ENCODE measurements around the gene DLG1. TPM values are rescaled to one million over a fixed set of nuclear protein-coding genes. Genes with fewer than 3 reads are reported as not detected.

DLG1 gene
- total RNA-seq, 1 donor from 2014 or later, result 99.6 TPM

- TF ChIP-seq, protein P1, sequence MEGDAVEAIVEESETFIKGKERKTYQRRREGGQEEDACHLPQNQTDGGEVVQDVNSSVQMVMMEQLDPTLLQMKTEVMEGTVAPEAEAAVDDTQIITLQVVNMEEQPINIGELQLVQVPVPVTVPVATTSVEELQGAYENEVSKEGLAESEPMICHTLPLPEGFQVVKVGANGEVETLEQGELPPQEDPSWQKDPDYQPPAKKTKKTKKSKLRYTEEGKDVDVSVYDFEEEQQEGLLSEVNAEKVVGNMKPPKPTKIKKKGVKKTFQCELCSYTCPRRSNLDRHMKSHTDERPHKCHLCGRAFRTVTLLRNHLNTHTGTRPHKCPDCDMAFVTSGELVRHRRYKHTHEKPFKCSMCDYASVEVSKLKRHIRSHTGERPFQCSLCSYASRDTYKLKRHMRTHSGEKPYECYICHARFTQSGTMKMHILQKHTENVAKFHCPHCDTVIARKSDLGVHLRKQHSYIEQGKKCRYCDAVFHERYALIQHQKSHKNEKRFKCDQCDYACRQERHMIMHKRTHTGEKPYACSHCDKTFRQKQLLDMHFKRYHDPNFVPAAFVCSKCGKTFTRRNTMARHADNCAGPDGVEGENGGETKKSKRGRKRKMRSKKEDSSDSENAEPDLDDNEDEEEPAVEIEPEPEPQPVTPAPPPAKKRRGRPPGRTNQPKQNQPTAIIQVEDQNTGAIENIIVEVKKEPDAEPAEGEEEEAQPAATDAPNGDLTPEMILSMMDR (IDR thresholded peaks at IDR 0.05; ENCODE audit: unreplicated experiment), result no peak
- H3K4me3 Mint-ChIP-seq (ENCODE audit: low read depth), result no peak overlapping the region
- peaks cover 14% of the 10 kb centered on the region for H3K36me3 Mint-ChIP-seq (ENCODE audit: insufficient read depth)
- H3K4me1 Mint-ChIP-seq (ENCODE audit: low read depth), result no peaks in the 10 kb centered on the region
- no peak for DNase-seq (ENCODE audit: low spot score, unreplicated experiment)
- H3K27ac Mint-ChIP-seq, result no peak overlapping the region
- no peaks in the 10 kb centered on the region for H3K9me3 Mint-ChIP-seq (ENCODE audit: low read depth)
- no peaks in the 10 kb centered on the region for H3K27me3 Mint-ChIP-seq
These were observed 204.5 kb downstream of the DLG1 start for GRCh38 chr3:197093871-197094270.

DNA sequence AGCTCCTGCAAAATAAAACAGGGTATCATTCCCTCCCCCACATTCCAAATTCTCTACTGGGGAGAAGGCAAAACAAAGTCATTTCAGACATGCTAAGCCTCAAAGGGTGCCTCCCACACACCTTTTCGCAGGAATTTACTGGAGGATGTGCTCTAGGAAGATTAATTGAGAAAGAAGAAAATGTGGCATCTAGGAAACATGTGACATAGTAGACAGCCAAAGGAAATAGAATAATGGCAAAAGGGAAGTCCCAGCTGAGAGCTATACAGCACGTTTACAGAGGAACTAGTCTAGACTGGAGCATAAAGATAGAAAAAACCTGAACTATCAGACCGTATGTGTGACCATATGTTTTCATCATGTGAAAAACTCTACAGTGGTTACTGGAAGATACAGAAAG, 210.0 kb downstream of the DLG1 start:
- Mint-ChIP-seq H3K4me1 (ENCODE audit: low read depth) (no peaks in the 10 kb centered on the region), H3K27ac (peak overlapping the region; percentile 42), H3K9me3 (ENCODE audit: low read depth) (no peaks in the 10 kb centered on the region), H3K27me3 (no peaks in the 10 kb centered on the region), H3K4me3 (ENCODE audit: low read depth) (no peak overlapping the region), H3K36me3 (ENCODE audit: insufficient read depth) (peaks cover 12% of the 10 kb centered on the region)
- no peak for DNase-seq (ENCODE audit: low spot score, unreplicated experiment)
- TF ChIP-seq, protein P1 (IDR thresholded peaks at IDR 0.05; ENCODE audit: unreplicated experiment), result no peak

DNA sequence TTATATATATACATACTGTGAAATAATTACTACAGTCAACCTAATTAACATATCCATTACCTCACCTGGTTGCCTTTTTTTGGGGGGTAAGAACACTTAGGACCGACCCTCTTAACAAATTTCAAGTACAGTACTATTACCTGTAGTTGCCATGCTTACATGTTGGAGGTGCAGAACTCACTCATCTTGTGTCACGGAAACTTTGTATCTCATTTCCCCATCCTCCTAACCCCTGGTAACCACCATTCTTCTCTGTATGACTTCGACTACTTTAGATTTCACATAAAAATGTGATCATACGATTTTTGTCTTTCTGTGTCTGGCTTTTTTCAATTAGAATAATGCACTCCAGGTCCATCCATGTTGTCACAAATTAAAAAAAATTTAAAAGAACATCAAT, 213.3 kb downstream of the DLG1 start:
- TF ChIP-seq, protein P1 (IDR thresholded peaks at IDR 0.05; ENCODE audit: unreplicated experiment), result no peak
- Mint-ChIP-seq H3K4me1 (ENCODE audit: low read depth) (no peaks in the 10 kb centered on the region), H3K9me3 (ENCODE audit: low read depth) (no peaks in the 10 kb centered on the region), H3K4me3 (ENCODE audit: low read depth) (no peak overlapping the region), H3K27me3 (no peaks in the 10 kb centered on the region), H3K36me3 (ENCODE audit: insufficient read depth) (peaks cover 14% of the 10 kb centered on the region), H3K27ac (no peak overlapping the region)
- no peak for DNase-seq (ENCODE audit: low spot score, unreplicated experiment)

DNA sequence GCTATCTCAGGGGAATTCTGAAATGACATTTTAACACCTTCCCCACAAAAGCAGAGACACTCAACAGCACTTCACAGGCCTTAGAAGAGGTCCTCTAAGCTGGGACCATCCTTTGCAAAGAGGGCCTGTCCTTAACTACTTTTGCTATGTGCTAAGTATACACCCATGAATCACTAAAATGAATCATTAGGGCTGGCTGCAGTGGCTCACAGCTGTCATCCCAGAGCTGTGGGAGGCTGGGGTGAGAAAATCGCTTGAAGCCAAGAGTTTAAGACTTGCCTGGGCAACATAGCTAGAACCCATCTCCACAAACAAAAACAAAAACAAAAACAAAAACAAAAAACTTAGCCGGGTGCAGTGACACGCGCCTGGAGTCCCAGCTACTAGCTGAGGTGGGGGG, 214.9 kb downstream of the DLG1 start:
- Mint-ChIP-seq H3K27ac (no peak overlapping the region), H3K36me3 (ENCODE audit: insufficient read depth) (peaks cover 12% of the 10 kb centered on the region), H3K27me3 (no peaks in the 10 kb centered on the region), H3K4me1 (ENCODE audit: low read depth) (no peaks in the 10 kb centered on the region), H3K9me3 (ENCODE audit: low read depth) (no peaks in the 10 kb centered on the region), H3K4me3 (ENCODE audit: low read depth) (no peak overlapping the region)
- no peak for DNase-seq (ENCODE audit: low spot score, unreplicated experiment)
- TF ChIP-seq, protein P1 (IDR thresholded peaks at IDR 0.05; ENCODE audit: unreplicated experiment), result no peak

GRCh38 chr3:197082871-197083270, 215.5 kb downstream of the DLG1 start:
- DNase-seq (ENCODE audit: low spot score, unreplicated experiment), result no peak
- peaks cover 11% of the 10 kb centered on the region for H3K36me3 Mint-ChIP-seq (ENCODE audit: insufficient read depth)
- H3K4me3 Mint-ChIP-seq (ENCODE audit: low read depth), result no peak overlapping the region
- H3K4me1 Mint-ChIP-seq (ENCODE audit: low read depth), result no peaks in the 10 kb centered on the region
- no peaks in the 10 kb centered on the region for H3K9me3 Mint-ChIP-seq (ENCODE audit: low read depth)
- no peak overlapping the region for H3K27ac Mint-ChIP-seq
- TF ChIP-seq, protein P1 (IDR thresholded peaks at IDR 0.05; ENCODE audit: unreplicated experiment), result no peak
- H3K27me3 Mint-ChIP-seq, result no peaks in the 10 kb centered on the region
